HG03521 (cell line): ENCODE results near the gene PLEKHA7.
"Not testable (repeated sequence)": the region's sequence is repeated elsewhere in the genome, so short reads cannot be mapped to it uniquely, and the experiment has no call there.

Source experiments
- ATAC-seq: cut with Tn5 transposase; IDR thresholded peaks from one replicate; pipeline ENCODE4 v1.9.1; 2021; ENCODE audit warnings: mild to moderate bottlenecking, moderate library complexity; ENCODE audit not compliant: unreplicated experiment

The PLEKHA7 gene

GRCh38 chr11:17012179-17012578 is 2.0 kb downstream of the PLEKHA7 start:
- ATAC-seq: no peak

- no peak for ATAC-seq
Measured at GRCh38 chr11:17010851-17011420, 3.3 kb downstream of the PLEKHA7 start.

GRCh38 chr11:17008099-17008498 is 6.1 kb downstream of the PLEKHA7 start:
- no peak for ATAC-seq

DNA sequence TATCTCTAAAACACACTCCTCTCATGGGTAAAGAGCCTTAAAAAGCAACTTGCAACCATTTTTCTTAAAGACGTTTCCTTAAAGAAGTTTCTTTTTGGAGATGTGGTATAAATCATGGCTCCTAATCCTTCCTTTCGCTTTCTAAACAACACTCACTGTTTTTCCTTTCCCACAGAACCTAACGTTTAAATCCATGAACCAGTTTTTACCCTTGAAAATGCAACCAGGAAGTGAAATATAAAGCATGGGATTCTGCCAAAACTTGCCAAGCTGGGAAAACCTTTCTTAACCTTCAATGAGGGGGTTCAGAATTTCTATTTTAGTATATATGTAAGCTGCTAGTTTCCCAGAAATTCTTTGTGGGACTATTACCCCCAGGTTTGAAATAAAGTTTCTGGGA is 8.6 kb downstream of the PLEKHA7 start:
- ATAC-seq: no peak

GRCh38 chr11:17004486-17005148 is 9.6 kb downstream of the PLEKHA7 start:
- no peak for ATAC-seq

DNA sequence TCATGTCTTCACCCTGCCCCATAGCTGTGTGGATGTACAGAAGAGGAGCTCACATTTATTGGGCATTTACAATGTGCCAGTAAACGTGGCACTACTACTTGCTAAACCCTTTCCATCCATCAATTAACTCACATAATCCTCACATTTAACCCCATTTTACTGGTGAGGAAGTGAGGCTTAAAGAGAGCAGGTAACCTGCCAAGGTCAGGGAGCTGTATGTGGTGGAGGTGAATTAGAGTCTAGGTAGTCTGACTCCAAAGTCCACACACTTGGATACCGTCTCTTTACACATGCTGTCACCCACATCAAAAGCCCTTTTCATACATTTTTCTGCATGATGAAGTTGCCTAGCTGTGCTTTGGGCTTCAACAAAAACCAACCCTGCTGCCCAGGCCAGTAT is 10.8 kb downstream of the PLEKHA7 start:
- no peak for ATAC-seq

DNA sequence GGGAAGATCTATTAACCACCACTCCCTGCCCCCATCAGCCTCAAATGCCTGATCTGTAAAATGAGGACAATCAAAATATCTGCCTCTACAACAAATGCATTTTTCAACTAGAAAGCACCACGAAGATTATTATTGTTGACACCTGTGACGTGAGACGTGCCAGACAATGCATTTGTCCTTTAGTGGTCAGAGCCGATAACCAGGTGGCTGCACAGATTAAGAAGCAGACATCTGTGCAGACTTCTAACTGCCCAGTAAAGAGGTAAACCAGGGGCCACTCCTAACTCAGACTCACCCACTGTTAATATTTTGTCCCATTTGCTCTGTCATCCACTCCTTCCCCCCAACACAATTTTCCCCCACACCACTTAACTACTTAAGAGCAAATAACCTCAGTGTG is 11.7 kb downstream of the PLEKHA7 start:
- ATAC-seq: no peak

GRCh38 chr11:17001806-17002205 is 12.4 kb downstream of the PLEKHA7 start:
- no peak for ATAC-seq

DNA sequence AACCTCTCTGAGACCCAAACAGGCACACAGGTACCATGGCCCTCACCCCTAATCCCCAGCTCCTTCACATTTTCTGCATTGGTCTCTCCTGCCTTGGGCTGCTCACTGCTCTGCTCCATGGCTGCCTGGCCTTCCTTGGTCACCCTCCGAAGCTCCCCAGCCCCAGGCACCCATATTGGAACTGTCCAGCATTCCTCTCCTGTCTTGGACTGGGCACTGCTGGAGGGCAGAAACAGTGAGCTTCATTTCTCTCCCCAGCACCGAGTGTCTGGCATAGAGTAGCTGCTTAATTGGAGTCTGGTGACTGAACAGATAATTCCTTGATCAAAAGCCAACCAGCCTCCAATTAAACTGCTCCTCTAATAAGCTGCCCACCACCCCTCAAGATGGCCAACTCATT is 13.2 kb downstream of the PLEKHA7 start:
- ATAC-seq: no peak

GRCh38 chr11:17000253-17000652 is 14.0 kb downstream of the PLEKHA7 start:
- not testable (repeated sequence) for ATAC-seq

GRCh38 chr11:16999116-16999515 is 15.1 kb downstream of the PLEKHA7 start:
- ATAC-seq: no peak

- ATAC-seq: no peak
Measured at GRCh38 chr11:16997624-16998023, 16.6 kb downstream of the PLEKHA7 start.

DNA sequence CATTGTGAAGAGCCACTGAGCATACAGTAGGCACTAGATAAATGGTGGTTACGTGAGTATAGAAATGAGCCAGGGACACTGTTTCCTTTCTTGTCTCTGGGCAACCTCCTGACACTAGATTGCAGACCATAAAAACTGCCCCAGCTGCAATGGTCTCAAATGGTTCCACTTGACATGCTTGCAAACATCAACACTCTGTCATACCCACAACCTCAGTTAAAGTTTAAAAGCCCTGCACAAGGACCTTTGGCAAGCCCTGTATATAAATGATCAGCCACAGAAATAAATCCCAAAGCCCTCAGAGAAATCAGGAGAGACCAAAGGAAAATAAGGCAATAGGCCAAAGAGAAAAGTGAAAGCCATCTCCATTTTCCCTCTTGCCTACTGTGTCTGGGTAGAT is 20.7 kb downstream of the PLEKHA7 start:
- ATAC-seq: no peak

- no peak for ATAC-seq
Measured at GRCh38 chr11:16992846-16993245, 21.4 kb downstream of the PLEKHA7 start.

- ATAC-seq: no peak
Measured at GRCh38 chr11:16989554-16989953, 24.7 kb downstream of the PLEKHA7 start.

- ATAC-seq: no peak
Measured at GRCh38 chr11:16987205-16987568, 27.0 kb downstream of the PLEKHA7 start.

DNA sequence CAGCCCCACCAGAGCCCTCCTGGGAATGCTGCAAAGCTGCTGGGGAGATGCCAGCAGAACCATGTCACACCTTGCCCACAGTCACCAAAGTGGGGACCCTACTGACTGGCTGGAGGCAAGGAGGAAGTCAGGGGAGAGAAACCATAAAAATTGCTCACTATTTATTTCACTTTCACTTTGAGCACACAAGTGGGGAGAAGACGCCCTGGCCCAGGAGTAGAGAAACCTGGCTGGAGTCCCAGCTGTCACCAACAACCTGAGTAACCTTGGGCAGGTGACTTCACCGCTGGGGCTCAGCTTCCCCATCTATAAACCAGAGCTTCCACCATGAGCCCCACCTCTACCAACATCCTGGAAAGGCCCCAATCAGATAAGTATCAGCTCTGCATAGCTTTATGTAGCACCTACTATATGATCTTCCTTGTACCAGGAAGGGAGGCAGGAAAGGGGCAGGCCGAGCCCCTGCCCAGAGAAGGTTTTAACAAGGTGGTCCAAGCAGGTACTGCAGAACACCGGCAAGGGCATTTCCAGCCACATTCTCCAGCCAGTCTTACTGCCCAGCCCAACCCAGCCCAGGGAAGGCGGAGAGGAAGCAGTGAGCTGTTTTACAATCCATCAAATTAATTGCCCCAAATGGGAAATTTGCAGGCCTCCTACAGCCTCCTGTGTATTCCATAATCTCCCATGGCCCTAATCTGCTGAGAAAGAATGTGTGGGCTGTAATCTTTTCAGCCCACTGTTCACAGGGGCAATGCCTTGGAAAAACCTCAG is 27.6 kb downstream of the PLEKHA7 start:
- peak; percentile 92 for ATAC-seq

DNA sequence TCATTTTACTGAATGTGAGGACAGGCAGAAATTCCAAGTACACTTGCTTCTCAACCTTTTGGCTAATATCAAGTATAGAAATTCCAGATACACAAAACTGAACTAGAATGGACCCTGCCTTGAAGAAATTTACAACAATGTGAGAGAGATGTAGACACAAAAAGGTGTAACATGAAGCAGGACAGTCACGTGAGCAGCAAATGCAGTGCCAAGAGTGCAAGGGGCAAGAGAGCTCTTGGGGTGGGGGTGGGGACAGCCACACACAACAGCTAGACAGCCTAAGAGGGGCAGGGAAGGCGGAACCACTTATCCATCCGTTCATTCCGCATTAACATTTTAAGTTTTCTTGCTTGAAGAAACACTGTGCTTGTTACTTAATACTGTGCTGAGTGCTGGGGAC is 28.9 kb downstream of the PLEKHA7 start:
- ATAC-seq: no peak

GRCh38 chr11:16984229-16984628 is 30.0 kb downstream of the PLEKHA7 start:
- ATAC-seq: no peak

DNA sequence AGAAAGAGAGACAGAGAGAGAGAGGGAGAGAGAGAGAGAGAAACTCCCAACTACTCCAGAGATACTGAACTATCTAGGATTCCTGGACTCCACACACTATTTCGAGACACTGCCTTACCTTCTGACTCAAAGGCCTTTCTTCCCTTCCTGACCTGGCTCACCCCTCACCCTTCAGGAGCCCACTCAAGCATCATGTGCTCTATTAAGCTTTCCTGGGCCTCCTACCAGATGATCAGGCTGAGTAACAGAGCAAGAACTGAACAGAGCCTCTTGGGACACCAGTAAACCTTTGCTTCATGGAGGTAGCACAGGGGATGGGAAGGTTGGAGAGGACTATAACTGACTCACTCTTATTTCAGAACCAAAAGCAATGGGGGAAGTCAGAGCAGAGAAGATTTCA is 31.4 kb downstream of the PLEKHA7 start:
- no peak for ATAC-seq

DNA sequence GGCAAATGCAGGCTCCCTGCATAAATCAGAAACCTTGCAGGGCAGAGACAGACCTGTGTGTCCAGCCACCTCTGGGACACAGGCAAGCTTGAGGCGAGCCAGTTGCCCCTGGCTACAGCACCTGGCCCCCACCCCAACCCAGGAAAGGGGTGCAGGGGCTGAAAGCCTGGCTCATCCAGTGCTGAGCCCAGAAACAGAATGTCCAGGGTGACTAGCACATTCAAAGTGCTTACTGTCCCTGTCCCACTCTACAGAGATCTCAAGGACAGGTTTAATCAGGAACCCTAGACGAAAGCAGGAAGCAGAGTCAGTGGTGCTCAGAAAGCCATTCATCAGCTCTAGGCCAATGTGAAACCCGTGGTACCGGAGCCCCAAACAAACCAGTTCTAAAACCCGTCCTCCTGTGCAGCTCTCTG is 31.9 kb downstream of the PLEKHA7 start:
- no peak for ATAC-seq

GRCh38 chr11:16981651-16982194 is 32.5 kb downstream of the PLEKHA7 start:
- ATAC-seq: no peak
